Measurements from ENCODE around the gene LRP4.

The LRP4 gene

GRCh38 chr11:46838501-46838900, 79.8 kb downstream of the LRP4 start:
- no peak for DNase-seq

GRCh38 chr11:46837860-46838259, 80.5 kb downstream of the LRP4 start:
- DNase-seq = no peak

DNA sequence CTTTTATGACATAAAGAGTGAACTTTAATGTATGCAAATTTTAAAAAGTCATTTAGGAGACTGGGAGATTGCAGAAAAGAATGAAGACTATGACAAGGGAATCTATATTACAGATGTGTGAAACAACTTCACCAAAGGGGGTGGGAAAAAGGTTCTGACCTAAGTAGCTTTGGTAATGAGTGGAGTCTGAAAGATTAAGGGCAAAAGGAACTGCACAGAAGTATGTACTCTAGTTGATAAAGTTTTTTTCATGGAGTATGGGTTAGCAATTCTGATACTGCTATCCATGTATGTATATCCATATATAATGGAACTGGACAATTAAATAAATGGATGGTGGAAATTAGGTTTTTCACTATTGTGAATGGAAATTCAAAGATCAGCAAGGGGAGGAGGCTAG, 81.5 kb downstream of the LRP4 start:
- DNase-seq = no peak

DNA sequence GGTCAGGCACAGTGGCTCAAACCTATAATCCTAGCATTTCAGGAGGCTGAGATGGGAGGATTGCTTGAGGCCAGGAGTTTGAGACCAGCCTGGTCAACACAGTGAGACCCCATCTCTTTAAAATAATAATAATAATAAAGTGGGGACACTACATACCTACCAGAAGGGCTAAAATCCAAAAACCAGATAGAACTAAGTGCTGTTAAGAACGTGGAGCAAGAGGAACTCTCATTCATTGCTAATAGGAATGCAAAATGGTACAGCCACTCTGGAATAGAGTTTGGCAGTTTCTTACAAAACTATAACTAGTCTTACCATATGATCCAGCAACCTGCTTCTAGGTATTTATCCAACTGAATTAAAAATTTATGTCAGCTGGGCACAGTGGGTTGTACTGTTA, 81.9 kb downstream of the LRP4 start:
- no peak for DNase-seq

- no peak for DNase-seq
These were observed 82.5 kb downstream of the LRP4 start for GRCh38 chr11:46835897-46836296.

DNA sequence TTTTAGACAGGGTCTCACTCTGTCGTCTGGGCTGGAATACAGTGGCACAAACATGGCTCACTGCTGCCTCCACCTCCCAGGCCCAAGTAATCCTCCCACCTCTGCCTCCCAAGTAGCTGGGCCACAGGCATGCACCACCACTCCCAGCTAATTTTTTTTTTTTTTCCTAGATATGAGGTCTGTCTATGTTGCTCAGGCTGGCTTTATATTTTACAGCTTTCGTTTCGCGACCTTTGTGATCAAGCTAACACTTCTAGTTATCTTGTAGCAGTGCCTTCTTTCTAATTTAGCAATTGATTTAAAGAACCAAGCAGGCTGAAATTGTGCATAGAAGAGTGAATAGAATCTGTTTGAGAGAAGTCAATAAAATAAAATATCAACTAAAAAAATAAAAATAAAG, 83.5 kb downstream of the LRP4 start:
- no peak for DNase-seq

- DNase-seq = no peak
These were observed 85.7 kb downstream of the LRP4 start for GRCh38 chr11:46832511-46833214.

DNA sequence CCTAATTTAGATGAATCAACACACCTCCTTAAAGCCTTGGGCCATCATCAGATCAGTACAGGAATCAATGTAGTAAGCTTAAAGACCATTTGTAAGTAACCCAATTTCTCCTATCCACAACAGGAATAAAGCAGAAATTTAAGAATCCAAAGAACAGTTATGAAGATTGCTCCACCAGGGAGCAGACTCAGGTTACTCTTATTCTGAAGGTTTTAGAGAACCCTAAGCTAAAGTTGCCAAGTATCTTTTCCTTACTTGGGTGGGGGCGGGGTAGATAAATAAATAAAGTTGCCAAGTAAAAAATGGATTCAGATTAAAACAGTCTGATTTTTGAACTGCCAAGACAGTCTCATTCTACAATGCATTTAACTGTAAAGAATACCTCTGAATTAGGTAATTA, 90.4 kb downstream of the LRP4 start:
- DNase-seq = no peak

DNA sequence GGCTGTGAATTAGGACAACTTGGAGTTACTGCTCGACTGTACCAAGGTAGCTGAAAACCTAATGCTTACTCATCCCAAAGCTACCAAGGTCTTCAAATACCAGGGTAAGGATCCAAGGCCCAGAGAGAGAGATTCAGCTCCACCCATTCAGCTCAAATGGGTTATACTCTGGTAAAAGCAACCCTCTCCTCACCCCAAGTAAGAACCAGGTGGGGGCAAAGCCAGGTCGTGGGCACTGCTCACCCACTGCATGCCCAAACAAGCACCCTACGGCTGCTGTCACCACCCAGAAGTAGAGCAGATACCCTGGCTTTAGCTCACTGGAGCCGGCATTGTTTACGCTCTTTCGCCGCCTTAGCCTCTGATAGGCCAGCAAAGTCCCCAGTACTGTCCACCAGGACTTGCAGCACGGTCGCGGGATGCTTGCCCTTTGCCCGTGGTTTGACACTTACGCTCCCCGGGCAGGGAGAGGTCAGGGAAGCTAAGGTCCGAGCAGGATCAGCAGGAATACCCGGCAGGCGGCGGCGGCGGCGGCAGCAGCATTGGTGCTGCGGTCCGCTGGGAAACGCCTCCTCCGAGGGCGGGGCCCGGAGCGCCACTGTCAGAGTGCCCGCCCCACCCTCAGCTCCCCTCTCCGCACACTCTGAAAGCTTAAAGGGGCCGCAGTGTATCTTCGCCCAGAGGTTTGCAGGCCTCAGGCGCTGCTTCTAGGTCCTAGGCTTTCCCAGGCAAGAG, 91.9 kb downstream of the LRP4 start:
- DNase-seq = peak; percentile 86

DNA sequence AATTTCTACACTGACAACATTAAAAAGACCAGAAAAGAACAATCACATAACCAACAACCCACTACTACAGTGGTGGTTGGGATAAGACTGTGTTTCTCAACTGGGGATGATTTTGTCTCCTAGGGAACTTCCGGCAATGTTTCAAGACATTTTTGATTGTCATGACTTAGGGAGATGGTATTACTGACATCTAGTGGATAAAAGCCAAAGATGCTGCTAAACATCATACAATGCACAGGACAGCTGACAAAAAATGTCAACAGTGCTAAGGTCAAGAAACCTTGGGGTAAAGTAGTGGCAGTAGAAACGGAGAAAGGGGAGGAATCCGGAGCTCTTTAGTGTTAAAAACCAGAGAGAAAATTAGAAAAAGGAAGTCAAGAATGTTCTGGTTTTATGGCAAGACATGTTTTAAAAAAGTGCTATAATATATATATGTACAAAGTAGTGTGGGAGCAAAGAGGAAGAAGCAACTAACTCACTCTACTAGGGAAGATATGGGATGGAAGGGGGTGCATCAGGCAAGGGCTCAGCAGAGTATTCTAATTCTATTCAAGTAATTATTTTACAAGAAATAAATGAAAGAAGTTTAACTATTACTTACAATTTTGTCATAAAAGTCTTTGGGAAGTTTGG, 109.4 kb downstream of the LRP4 start:
- DNase-seq = peak; percentile 36

Data from HCEC 1CT (cell line).